NCI-H187 (cell line): ENCODE data around the gene MT3.
"Not testable (repeated sequence)": the region's sequence is repeated elsewhere in the genome, so short reads cannot be mapped to it uniquely, and the experiment has no call there.

ENCODE experiments used
- DNase-seq, 2 experiments: peaks; one replicate each; lab custom pipeline; 2025; lab: John Stamatoyannopoulos, UW

MT3 gene

DNA sequence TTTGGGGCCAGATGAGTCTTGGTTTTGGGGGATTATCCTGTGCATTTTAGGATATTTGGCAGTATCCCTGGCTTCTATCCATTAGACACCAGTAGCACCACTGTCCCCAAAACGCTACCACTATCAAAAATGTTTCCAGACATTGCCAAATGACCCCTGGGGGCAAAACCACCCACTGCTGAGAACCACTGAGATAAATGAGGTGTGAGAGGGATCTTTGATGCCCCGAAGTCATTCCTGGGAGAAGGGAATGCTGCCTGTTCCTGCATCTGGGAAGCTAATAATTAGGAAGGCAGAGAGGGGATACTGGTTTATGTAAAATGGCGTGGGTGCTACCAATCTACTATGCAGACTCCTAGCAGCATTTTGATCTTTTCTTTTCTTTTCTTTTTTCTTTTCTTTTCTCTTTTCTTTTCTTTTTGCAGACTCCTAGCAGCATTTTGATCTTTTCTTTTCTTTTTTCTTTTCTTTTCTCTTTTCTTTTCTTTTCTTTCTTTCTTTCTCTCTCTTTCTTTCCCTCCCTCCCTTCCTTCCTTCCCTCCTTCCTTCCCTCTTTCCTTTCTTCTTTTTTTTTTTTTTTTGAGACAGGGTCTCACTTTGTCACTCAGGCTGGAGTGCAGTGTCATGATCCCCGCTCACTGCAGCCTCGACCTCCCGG is 8.8 kb upstream of the MT3 start:
- no peak for DNase-seq

DNA sequence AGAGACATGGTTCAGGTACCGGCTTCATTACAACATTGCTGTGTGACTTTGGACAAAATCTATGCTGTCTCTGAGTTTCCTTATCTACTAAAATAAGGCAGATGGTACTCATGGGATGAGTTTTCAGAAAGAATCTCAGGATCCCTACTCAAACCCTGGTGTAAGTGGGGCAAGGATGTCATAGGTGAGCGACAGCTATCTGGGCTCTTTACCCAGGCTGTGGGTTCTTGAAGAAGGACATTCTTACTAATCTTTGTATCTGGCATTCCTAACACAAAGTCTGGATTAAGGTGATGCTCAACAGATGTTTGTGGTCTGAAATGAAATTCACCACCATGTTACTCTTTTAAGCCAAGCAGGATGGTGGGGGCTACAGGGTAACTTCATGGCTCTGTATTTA is 6.4 kb upstream of the MT3 start:
- not testable (repeated sequence) for DNase-seq

DNA sequence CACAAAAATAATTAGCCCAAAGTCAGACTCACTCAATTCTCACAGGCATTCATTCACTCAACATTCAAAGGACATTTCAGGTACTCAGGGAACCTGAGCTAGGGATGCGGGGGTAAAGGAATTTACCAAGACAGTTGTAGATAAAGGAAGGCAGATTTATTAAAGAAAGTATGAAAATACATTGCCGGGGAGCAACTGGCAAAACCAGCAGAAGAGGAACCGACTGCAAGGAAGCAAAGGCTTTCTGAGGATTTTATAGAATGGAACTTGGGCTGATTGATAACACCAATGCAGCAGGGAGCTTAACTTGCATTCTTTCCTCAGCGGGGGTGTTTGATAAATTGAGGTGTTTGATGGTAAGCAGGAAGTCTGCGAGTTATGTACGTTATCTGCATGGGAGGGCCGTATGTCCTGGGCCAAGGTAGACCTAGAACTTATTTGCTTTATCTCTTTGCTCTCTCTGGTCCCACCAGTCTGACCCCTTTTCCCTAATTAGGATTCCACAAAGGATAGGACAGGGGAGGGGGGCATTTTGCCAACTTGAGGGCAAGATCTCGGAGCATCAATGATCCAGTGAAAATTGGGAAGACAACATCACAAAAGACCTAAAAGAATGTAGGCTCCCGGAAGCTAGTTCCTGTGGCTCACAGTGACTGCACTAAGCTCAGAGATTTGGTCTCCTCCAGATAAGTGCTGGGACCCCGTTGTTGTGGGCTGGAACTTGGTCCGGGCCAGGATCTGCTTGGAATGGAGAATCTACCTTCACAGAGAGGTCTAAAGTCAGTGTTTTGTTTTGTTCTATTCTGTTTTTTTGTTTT is 5.8 kb upstream of the MT3 start:
- no peak for DNase-seq

DNA sequence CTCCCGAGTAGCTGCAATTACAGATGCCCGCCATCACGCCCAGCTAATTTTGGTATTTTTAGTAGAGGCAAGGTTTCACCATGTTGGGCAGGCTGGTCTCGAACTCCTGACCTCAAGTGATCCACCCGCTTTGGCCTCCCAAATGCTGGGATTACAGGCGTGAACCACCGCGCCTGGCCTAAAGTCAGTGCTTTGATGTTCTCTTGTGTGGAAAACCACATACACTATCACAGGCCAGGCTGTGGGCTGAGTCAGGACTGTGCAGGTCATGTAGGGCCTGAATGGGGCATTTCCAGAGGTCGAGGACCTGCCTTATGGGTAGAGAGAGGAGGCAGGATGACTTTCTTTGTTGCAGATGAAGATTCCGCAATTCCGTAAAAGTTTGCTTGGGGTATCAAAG is 5.1 kb upstream of the MT3 start:
- DNase-seq = no peak

DNA sequence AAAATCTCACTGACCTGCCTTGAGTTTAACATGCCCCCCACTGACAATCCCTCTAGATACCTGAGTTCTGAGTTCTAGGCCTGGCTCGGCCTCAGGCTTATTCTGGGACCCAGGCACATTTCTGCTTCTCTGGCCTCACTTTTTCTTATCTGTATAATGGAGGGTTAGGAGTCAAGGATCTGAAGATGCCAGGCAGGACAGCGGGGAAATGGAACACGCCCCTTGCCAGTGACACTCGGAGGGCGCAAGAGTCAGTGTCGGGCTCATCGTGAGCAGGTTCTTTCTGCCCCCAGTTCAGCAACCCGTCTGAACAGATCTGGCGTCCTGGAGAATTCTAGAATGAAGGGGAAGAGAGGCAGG is 567 bp upstream of the MT3 start:
- no peak for DNase-seq

DNA sequence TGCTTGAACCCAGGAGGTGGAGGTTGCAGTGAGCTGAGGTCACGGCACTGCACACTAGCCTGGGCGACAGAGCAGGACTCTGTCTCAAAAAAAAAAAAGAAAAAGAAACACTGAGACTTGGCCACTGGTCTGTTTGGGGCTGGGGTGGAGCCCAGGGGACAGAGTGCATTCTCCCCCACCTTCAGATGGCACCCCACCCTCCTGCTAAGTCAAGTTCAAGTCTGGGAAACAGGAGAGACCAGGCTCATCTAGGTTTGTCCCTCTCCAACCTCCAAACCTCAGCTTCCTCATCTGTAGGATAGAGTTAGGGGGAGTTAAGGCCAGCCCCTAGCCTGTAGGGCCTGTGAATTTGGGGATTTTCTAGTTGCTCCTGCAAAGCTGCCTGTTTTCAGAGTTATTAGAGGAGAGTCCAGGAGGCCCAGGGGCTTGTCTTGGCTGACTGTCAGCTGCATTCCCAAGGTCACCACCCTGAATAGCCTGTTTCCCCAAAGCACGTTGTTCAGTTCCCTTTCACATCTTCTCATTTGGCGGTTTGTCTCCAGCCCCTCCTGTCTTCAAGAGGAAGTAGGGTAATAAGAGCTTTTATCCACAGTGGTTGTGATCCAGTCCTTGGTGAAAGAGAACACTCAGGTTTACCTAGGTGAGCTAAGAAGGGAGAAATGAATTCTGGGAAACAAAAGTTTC is 2.2 kb downstream of the MT3 start:
- no peak for DNase-seq

DNA sequence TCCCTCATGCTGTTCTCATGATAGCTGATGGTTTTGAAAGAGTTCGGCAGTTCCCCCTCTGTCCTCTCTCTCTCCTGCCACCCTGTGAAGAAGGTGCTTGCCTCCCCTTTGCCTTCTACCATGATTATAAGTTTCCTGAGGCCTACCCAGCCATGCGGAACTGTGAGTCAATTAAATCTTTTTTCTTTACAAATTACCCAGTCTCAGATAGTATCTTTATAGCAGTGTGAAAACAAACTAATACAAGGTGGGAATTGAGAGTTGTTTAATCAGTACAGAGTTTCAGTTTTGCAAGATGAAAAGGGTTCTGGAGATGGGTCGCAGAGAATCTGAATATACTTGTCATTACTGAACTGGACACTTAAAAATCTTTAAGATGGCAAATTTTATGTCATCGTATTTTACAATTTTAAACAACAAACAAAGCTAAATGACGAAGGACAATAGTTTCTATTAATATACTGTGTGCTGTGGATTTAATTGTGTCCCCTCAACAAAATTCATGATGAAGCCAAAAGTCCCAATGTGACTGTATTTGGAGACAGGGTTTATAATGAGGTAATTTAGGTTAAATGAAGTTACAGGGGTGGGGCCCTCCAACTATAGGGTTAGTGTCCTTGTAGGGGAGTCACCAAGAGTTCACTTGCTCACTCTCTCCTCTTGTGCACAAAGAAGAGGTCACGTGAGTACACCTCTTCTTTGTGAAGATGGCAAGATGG is 4.4 kb downstream of the MT3 start:
- DNase-seq = no peak

DNA sequence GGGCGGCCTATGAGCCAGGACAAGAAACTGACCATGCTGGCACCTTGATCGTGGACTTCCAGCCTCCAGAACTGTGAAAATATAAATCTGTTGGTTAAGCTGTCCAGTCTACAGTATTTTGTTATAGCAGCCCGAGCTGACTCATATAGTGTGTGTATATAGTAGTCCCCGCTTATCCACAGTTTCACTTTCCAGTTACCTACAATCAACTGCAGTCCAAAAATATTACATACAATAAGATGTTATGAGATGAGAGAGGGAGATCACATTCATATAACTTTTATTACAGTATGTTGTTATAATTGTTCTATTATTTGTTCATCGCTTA is 4.9 kb downstream of the MT3 start:
- DNase-seq = no peak

DNA sequence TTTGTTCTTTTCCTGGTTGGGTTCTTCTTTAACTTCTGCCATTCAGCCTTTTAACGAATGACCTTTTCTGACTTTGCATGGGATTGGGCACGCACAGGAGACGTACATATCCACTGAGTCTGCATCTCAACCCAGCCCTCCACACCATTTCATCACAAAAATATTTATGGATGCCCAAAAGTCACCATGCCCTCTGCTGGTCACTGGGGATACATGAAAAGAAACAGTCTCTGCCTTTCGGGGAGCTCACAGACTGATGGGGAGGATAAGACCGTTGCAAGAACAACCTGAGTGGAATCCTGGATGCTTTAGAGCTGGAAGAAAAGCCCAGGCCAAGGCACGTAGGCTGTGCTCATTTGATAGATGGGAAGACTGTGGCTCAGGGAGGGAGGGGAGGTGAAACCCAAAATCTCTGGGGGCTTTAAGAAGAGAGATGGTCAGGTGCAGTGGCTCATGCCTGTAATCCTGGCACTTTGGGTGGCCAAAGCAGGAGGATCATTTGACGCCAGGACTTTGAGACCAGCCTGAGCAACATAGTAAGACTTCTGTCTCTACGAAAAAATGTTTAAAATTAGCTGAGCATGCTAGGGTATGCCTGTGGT is 11.2 kb downstream of the MT3 start:
- DNase-seq = no peak

DNA sequence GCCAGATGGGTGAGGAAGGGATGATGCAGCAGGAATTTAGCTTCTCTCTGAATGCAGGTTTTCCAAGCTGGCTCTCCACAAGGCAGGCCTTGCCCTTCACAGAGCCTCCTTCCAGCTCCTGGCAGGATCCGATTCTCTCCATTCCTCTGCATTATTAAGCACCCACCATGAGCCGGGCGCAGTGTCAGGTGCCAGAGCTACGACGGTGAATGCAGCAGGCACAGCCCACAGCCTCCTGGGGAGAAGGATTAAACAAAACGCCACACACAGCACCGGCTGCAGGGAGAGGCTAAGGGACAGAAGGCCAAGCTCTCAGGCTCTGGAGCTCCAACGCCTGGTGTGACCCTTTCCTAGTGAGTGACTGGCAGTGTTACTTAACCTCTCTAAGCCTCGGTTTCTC is 12.0 kb downstream of the MT3 start:
- no peak for DNase-seq

DNA sequence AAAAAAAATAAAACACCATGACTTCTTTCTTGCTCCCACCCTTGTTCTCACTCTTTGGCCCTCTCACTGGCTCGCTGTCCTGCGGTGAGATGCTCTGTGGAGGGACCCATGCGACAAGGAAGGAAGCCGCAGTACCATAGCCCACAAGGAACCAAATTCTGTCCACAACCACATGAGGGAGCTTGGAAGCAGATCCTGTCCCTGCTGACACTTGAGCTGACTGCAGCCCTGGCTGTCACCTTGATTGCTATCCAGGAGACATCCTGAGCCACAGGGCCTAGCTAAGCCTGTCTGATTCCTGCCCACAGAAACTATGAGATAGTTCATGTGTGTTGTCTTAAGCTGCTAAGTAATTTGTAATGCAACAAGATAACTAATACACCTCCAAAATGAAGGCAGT is 14.3 kb downstream of the MT3 start:
- no peak for DNase-seq

DNA sequence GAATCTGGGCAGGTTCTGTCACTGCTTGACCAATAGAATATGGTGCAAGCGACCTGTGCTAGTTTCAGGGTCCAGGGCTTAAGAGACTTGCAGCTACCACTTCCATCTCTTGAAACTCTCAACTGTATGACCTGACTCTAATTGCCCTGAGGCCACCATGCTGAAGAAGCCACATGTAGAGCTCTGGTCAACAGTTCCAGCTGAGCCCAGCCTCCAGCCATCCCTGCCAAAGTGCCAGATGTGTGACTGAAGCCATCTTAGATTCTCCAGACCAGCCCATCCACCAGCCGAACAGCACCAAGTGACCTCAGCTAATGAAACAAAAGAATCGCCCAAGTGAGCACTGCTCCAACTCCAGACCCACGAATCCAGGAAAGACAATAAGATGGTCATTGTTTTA is 15.6 kb downstream of the MT3 start:
- no peak for DNase-seq

DNA sequence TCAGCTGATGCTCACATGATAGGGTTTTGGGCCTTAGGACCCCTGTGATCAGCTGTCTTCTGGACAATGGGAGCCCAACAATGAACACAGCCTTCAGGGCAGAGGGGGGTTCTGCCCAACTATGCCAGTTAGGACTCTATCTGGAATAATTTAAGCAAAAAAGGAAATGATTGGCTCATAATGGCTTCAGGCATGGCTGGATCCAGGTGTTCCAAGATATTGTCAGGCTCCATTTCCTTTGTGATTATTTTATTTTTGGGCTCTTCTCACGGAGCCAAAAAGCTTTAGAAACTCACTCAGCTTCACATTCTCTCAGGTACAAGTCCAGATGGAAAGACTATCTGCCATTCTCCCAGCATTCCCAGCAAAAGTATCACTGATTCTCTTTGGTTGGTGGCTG is 16.1 kb downstream of the MT3 start:
- DNase-seq = no peak

DNA sequence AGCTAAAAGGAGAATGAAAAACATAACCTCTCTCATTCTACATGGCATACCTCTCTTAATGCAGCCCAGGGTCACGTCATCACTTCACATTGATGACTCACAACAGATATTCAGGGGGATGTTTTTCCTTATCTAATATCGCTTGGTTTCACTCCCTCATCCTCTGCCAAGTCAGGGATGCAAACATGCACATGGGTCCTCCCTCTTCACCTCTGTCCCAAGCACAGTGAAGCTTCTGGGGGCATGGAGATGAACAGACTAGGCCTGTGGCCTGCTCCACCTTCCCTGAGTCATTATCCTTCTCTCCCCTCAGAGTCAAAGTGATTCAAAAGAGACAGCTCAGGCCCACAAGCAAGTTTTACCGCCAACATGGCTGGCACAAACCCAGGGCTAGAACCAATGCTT is 16.7 kb downstream of the MT3 start:
- DNase-seq = no peak

DNA sequence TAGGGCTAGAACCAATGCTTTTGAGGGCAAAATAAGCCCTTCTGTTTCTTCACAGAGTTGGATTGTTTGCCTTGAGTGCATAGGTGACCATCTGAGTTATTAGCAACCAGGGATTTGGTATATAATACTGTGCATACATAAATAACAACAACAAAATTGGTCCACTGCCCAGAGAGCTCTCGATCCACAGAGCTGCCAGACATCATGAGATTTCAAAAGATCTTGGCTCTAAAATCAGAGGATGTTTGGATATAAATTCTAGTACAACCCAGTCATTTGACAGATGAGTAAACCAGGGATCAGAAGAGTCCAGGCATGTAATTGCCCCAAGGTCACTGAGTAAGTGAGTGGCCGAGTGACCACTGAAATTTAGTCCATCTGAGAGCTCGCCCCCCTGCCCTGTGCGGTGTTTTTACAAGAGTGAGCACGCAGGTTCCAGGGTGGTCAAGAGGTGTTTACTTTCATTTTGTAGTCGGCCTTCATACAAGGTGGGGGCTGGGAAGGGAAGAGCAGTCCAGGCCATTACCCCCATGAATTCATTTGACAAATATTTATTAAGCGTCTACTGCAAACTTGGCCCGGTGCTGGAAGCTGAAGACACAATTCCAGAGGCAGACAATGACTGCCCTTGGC is 17.3 kb downstream of the MT3 start:
- no peak for DNase-seq

DNA sequence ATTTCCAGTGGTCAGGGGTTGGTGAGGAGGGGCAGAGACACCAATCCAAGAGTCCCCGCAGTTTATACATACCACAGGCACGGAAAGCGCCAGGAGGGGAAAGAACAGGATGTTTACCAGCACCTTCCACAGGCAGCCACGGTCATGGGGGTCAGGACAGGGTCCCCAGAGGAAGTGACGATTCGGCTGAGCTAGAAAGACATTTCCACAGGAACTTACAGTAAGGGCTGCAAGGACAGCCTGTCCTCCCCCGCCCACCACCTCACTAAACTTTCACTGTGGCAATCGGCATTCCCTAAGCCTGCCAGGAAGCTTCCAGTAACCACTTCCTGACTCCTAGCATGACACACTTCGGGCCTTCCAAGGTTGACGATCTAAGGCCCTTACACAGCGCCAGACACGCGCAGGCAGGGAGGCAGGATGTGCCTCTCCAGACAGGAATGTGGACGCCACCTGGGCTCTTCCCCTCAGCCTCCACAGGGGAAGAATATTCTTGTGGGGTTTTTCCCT is 17.8 kb downstream of the MT3 start:
- no peak for DNase-seq

DNA sequence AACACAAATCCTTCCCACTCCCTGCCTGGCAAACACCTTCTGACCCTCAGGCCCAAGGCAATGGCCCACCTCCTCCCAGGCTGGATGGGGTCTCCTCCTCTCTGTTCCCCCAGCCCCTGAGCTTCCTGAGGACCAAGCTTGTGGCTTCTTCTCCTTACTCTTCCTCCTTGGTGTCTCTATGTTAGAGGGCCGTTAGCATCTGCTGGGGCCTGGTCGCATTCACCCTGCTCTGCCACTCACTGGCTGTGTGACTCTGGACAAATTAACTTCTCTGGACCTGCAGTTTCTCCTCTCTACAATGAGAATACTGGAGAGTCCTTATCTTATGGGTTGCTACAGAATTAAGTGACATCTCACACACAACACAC is 18.3 kb downstream of the MT3 start:
- DNase-seq = no peak

DNA sequence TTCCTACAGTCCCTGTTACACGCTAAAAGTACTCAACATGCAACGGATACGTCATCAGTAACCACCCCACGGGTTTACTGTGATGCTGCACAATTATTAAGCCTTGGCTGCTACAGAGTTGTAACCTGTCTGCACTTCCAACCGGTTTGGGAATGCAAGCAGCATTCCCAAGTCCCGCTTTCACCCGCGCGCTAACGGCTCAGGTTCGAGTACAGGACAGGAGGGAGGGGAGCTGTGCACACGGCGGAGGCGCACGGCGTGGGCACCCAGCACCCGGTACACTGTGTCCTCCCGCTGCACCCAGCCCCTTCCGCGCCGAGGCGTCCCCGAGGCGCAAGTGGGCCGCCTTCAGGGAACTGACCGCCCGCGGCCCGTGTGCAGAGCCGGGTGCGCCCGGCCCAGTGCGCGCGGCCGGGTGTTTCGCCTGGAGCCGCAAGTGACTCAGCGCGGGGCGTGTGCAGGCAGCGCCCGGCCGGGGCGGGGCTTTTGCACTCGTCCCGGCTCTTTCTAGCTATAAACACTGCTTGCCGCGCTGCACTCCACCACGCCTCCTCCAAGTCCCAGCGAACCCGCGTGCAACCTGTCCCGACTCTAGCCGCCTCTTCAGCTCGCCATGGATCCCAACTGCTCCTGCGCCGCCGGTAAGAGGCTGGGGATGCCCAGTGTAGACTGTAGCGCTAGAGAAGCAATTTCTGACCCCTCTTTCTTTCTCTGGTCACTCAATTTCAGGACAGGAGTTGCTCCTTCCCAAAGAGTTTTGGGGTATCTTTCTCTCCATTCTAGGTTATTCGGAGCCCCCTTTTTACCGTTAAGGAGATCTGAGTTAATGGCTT is 18.9 kb downstream of the MT3 start, which contains the start of gene MT2A:
TSS of gene MT2A (plus strand) at position 542 of the 833 bp plus-strand sequence. CDS start at position 614, 72 bp downstream.
- DNase-seq = peak; percentile 59 to 76

DNA sequence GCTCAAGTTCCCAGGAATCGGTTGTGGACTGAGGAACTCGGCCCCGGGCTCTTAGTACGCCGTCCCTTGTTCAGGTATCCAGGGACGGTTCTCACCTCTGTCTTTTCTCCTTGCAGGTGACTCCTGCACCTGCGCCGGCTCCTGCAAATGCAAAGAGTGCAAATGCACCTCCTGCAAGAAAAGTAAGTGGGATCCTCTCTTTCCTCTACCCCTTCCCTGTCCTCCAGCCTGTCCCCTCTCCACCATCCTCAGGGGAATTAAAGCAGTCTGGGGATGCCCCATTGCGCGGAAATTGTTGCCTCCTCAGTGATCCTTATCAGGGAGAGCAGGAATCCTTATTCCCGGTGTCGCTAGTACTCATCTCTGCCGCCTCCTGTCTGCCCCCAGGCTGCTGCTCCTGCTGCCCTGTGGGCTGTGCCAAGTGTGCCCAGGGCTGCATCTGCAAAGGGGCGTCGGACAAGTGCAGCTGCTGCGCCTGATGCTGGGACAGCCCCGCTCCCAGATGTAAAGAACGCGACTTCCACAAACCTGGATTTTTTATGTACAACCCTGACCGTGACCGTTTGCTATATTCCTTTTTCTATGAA is 19.6 kb downstream of the MT3 start:
- peak in 1 of 2 experiments; percentile 16 for DNase-seq

DNA sequence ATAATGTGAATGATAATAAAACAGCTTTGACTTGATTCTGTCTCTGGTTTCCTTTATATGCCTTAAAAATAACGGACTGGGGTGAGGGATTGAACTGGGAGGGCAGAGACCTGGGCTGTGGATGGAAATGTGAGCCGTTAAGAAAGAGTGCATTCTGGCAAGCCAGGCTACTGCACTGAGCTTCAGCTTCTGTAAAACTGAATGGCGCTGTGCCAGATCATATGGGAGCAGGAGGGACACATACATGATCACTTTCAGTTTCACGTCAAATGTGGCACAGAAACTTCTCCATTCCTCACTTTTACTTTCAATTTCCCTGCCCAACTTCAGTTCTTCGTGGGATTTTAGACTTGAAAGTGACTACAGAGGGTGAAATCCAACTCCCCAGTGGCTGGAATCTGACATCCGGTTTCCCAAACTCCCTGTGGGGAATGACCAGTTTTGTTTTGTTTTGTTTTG is 20.2 kb downstream of the MT3 start:
- DNase-seq = peak in 1 of 2 experiments; percentile 6
